Adrenal gland (tissue), 5 donors: ENCODE results near the gene TOMM6.

Experiments
- POLR2A ChIP-seq, 2 donors: fragments of 450-650 bp; IDR thresholded peaks; one replicate each; pipeline ENCODE4 v1.6.1; 2017; ENCODE audit warnings: antibody characterized with exemption in 2 of 2, mild to moderate bottlenecking in 2 of 2, moderate library complexity in 1 of 2
- TF ChIP-seq, protein P1 (sequence below), 6 experiments: fragments of 450-650 bp in 4 of 6; fragments of 200-600 bp in 2 of 6; sonication (generic) in 1 of 6; IDR thresholded peaks; 1 replicate in 5 of 6; 2 replicates in 1 of 6; pipeline versions ENCODE4 v1.5.1 to v1.8.0; 2016 to 2021; ENCODE audit warnings: antibody characterized with exemption in 6 of 6, mild to moderate bottlenecking in 2 of 6, moderate library complexity in 1 of 6
- donor health status: DM: no; HTN: no; CAD: no.

DNA sequence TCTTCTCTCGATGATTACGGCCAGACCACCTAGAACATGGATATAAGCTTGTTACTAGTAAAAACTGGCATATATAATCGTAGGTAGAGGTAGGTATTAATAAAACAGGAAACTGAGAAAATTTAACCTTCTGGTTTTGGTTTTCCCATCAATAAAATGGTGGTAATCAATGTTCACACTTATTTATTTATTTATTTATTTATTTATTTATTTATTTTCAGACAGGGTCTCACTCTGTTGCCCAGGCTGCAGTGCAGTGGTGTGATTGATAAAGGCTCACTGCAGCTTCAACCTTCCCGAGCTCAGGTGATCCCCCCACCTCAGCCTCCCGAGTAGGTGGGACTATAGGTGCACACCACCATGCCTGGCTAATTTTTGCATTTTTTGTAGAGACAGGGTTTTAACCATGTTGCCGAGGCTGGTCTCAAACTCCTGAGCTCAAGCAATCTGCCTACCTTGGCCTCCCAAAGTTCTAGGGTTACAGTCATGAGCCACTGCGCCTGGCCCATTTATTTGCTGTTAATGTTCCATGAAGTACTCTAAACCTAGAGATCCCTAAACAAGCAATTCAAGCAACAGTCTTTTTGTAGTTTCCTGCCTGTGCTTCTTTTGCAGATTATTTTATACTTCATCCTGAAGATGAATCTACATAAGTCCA lies 11.5 kb downstream of the TOMM6 start:
- TF ChIP-seq, protein P1, sequence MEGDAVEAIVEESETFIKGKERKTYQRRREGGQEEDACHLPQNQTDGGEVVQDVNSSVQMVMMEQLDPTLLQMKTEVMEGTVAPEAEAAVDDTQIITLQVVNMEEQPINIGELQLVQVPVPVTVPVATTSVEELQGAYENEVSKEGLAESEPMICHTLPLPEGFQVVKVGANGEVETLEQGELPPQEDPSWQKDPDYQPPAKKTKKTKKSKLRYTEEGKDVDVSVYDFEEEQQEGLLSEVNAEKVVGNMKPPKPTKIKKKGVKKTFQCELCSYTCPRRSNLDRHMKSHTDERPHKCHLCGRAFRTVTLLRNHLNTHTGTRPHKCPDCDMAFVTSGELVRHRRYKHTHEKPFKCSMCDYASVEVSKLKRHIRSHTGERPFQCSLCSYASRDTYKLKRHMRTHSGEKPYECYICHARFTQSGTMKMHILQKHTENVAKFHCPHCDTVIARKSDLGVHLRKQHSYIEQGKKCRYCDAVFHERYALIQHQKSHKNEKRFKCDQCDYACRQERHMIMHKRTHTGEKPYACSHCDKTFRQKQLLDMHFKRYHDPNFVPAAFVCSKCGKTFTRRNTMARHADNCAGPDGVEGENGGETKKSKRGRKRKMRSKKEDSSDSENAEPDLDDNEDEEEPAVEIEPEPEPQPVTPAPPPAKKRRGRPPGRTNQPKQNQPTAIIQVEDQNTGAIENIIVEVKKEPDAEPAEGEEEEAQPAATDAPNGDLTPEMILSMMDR (IDR thresholded peaks at IDR 0.05): no peak
- TF ChIP-seq POLR2A (IDR thresholded peaks at IDR 0.05): no peak
